ENCODE data around the gene NOP56.

DNA sequence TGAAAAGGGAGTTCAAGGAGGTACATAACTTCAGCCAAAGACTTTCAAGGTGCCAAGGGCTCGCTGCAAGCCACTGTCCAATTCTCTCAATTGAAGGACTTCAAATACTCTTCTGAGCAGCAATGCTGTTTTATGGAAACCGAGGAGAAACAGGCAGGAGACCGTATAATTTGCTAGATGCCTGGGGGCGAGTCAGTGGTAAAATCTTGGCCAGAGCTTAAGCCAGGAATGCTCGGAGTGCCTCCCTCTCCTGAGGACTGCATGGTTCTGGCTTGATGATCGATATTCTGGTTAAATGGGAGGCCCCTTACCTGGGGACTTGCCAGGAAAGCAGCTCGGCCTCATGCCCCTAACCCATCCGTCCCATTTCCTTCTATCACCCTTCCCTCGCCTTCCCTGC, 35.8 kb upstream of the NOP56 start:
- TF ChIP-seq, protein P1, sequence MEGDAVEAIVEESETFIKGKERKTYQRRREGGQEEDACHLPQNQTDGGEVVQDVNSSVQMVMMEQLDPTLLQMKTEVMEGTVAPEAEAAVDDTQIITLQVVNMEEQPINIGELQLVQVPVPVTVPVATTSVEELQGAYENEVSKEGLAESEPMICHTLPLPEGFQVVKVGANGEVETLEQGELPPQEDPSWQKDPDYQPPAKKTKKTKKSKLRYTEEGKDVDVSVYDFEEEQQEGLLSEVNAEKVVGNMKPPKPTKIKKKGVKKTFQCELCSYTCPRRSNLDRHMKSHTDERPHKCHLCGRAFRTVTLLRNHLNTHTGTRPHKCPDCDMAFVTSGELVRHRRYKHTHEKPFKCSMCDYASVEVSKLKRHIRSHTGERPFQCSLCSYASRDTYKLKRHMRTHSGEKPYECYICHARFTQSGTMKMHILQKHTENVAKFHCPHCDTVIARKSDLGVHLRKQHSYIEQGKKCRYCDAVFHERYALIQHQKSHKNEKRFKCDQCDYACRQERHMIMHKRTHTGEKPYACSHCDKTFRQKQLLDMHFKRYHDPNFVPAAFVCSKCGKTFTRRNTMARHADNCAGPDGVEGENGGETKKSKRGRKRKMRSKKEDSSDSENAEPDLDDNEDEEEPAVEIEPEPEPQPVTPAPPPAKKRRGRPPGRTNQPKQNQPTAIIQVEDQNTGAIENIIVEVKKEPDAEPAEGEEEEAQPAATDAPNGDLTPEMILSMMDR (IDR thresholded peaks at IDR 0.05; ENCODE audit: borderline replicate concordance, extremely low read depth, low read length, poor library complexity, severe bottlenecking): no peak
- TF ChIP-seq EZH2 (IDR thresholded peaks at IDR 0.05; ENCODE audit: borderline replicate concordance, low read depth, low read length, severe bottlenecking): no peak
